Measurements from ENCODE around the gene HIPK2.

HIPK2 gene

DNA sequence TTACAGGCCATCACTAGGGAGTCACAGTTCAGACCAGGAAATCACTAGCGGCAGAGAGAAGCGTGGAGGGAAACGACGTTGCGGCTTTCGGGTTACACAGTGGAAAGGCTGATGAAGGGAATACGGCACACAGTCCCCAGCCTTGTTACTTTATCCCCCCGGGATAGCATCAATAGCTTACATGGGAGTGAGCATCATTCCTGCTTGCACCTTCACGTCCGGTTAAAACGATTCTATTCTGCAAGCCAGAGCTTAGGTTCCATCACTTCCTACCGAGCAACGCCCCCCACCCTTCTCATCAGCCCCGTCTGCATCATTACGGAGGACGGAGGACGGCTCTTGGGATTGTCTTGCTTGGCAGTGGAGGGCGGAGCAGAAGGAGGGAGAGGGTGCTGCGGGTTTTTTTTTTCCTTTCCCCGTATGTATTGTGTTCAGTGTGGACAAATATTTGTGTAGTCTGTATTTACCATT, 129.4 kb downstream of the HIPK2 start:
- no peak overlapping the region for H3K4me2 ChIP-seq (ENCODE audit: low read length)
- no peaks in the 10 kb centered on the region for H3K27me3 ChIP-seq (ENCODE audit: control insufficient read depth, insufficient read depth, low read length)
- H3K9ac ChIP-seq (ENCODE audit: low read depth, low read length), result peak overlapping the region; percentile 51
- no peaks in the 10 kb centered on the region for H3K9me3 ChIP-seq (replicated peaks; ENCODE audit: low read length)
- peaks cover 54% of the 10 kb centered on the region for H3K4me1 ChIP-seq (ENCODE audit: control insufficient read depth, insufficient read depth, low read length)
- no peak overlapping the region for H3K4me3 ChIP-seq (ENCODE audit: low read length)
- H3K36me3 ChIP-seq (ENCODE audit: insufficient read depth, low read length), result peaks cover 65% of the 10 kb centered on the region

DNA sequence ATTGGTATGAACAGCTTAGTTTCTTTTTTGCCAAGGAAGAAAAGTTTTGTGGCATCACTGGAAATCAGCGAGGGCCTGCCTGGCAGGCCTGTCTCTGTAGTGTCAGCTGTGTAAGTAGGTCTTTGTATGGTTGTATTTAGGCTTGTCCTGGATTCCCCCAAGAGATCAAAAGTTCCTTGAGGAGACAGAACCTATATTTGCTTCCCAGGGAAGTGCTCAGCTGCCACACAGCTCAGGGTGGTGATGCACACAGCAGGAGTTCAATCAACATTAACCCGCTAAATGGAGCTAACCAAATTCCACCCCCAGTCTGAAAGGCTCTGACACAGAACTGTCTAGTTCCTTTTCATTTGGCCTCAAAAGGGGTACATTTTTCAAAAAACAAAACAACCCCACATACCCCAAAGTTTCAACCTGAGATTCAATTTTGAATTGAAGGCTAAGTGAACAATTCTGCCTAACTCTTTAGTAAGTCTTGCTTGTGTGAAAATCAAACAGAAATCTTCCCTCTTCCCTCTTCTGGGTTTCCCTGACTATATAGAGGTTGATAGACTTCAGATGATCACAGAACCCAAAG, 129.9 kb downstream of the HIPK2 start:
- Histone ChIP-seq H3K4me3 (ENCODE audit: low read length) (no peak overlapping the region), H3K9ac (ENCODE audit: low read depth, low read length) (peak overlapping the region; percentile 51), H3K4me2 (ENCODE audit: low read length) (no peak overlapping the region), H3K9me3 (replicated peaks; ENCODE audit: low read length) (no peaks in the 10 kb centered on the region), H3K36me3 (ENCODE audit: insufficient read depth, low read length) (peaks cover 70% of the 10 kb centered on the region), H3K27me3 (ENCODE audit: control insufficient read depth, insufficient read depth, low read length) (no peaks in the 10 kb centered on the region), H3K4me1 (ENCODE audit: control insufficient read depth, insufficient read depth, low read length) (peaks cover 50% of the 10 kb centered on the region)

GRCh38 chr7:139647085-139647484, 130.7 kb downstream of the HIPK2 start:
- Histone ChIP-seq H3K9me3 (replicated peaks; ENCODE audit: low read length) (no peaks in the 10 kb centered on the region), H3K9ac (ENCODE audit: low read depth, low read length) (peak overlapping the region; percentile 51), H3K36me3 (ENCODE audit: insufficient read depth, low read length) (peaks cover 72% of the 10 kb centered on the region), H3K4me3 (ENCODE audit: low read length) (no peak overlapping the region), H3K4me2 (ENCODE audit: low read length) (no peak overlapping the region), H3K4me1 (ENCODE audit: control insufficient read depth, insufficient read depth, low read length) (peaks cover 45% of the 10 kb centered on the region), H3K27me3 (ENCODE audit: control insufficient read depth, insufficient read depth, low read length) (no peaks in the 10 kb centered on the region)

- H3K9me3 ChIP-seq (replicated peaks; ENCODE audit: low read length), result no peaks in the 10 kb centered on the region
- H3K4me3 ChIP-seq (ENCODE audit: low read length), result no peak overlapping the region
- peak overlapping the region; percentile 41 for H3K9ac ChIP-seq (ENCODE audit: low read depth, low read length)
- H3K27me3 ChIP-seq (ENCODE audit: control insufficient read depth, insufficient read depth, low read length), result no peaks in the 10 kb centered on the region
- peaks cover 72% of the 10 kb centered on the region for H3K36me3 ChIP-seq (ENCODE audit: insufficient read depth, low read length)
- peaks cover 40% of the 10 kb centered on the region for H3K4me1 ChIP-seq (ENCODE audit: control insufficient read depth, insufficient read depth, low read length)
- H3K4me2 ChIP-seq (ENCODE audit: low read length), result no peak overlapping the region
Observed at GRCh38 chr7:139646566-139646965, 131.2 kb downstream of the HIPK2 start.

DNA sequence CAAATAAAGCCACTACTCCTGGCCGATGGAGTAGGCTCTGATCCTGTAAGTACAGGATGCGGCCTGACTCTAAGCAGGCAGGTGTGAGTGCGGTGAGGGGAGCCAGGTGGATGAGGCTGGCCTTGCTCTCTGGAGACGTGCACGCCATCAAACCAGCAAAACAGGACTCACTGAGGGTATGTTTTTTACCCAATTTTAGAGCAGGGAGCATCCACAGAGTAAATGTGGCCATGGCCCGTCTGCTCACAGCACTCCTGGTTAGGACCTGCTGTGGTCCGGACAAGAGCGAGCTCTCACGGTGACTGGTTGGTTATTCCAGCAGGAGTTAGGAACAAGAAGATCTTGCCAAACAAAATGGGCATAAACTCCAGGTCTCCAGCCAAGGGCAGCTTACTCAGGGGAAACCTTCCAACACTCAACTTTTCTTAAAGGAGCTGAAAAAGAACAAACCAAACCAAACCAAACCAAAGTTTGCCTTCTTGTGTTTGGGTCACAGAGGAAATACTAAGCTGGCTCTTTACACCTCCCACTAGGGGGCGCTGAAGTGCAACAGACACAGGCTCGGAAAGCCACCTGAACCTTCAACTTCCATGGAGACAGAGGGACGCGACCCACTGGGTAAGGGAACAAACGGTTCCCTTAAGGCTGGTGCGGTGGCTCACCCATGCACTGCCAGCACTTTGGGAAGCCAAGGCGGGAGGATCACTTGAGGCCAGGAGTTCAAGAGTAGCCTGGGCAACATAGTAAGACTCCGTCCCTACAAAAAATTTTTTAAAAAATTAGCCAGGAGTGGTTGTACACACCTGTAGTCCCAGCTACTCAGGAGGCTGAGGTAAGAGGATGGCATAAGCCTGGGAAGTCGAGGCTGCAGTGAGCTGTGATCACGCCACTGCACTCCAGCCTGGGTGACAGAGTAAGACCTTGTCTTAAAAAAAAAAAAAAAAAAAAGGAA, 131.9 kb downstream of the HIPK2 start:
- Histone ChIP-seq H3K9ac (ENCODE audit: low read depth, low read length) (peak overlapping the region; percentile 41), H3K36me3 (ENCODE audit: insufficient read depth, low read length) (peaks cover 69% of the 10 kb centered on the region), H3K27me3 (ENCODE audit: control insufficient read depth, insufficient read depth, low read length) (no peaks in the 10 kb centered on the region), H3K4me1 (ENCODE audit: control insufficient read depth, insufficient read depth, low read length) (peaks cover 33% of the 10 kb centered on the region), H3K4me3 (ENCODE audit: low read length) (no peak overlapping the region), H3K9me3 (replicated peaks; ENCODE audit: low read length) (no peaks in the 10 kb centered on the region), H3K4me2 (ENCODE audit: low read length) (no peak overlapping the region)

DNA sequence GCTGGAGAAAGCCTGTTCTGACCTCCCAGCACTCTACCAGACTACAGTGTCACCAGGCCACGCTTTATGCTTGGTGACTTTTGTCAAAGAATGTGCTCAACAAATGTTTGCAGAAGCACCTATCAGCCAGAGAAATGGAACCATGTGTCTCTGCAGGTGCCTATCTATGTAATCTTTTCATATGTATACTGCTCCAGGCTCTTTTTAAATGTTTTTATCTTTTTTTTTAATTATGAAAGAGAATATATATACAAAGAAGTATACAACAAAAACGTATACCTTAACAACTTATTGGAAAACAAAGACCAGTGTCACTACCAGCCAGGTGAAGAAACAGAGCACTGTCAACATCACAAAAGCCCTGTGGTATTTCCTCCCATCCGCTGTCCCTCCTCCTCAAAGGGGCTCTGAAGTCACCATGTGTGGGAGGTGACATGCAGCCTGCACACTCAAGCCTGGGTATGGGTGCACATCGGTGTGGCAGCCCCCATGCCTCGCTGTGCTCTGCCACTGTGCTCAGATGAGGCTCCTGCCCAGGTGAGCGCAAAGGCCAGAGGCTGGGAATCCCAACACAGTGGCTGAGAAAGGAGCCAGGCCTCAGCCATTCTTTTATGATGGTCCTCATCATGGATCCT, 133.7 kb downstream of the HIPK2 start:
- peaks cover 71% of the 10 kb centered on the region for H3K36me3 ChIP-seq (ENCODE audit: insufficient read depth, low read length)
- H3K4me1 ChIP-seq (ENCODE audit: control insufficient read depth, insufficient read depth, low read length), result peaks cover 23% of the 10 kb centered on the region
- no peaks in the 10 kb centered on the region for H3K9me3 ChIP-seq (replicated peaks; ENCODE audit: low read length)
- H3K27me3 ChIP-seq (ENCODE audit: control insufficient read depth, insufficient read depth, low read length), result no peaks in the 10 kb centered on the region
- H3K4me3 ChIP-seq (ENCODE audit: low read length), result no peak overlapping the region
- no peak overlapping the region for H3K4me2 ChIP-seq (ENCODE audit: low read length)
- peak overlapping the region; percentile 15 for H3K9ac ChIP-seq (ENCODE audit: low read depth, low read length)

DNA sequence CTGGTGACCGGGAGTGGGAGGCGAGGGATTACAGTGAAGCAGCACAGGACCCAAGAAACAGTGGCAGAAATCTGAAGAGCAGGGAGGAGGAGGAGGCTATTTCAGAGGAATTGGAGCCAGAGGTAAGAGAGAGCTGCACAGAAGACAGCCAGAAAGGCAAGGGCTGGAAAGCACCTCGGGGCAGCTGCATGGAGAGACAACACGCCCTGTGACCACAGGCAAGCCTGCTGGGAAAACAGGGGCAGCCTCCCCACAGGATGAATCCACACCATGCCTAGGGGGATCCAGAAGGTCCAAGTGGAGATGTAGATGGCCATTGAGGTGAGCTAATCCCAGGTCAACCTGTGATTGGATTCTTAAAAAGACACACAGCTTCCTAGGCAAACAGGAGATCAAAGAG, 135.5 kb downstream of the HIPK2 start:
- Histone ChIP-seq H3K27me3 (ENCODE audit: control insufficient read depth, insufficient read depth, low read length) (no peaks in the 10 kb centered on the region), H3K4me3 (ENCODE audit: low read length) (no peak overlapping the region), H3K9ac (ENCODE audit: low read depth, low read length) (no peak overlapping the region), H3K9me3 (replicated peaks; ENCODE audit: low read length) (no peaks in the 10 kb centered on the region), H3K4me1 (ENCODE audit: control insufficient read depth, insufficient read depth, low read length) (peaks cover 11% of the 10 kb centered on the region), H3K36me3 (ENCODE audit: insufficient read depth, low read length) (peaks cover 75% of the 10 kb centered on the region), H3K4me2 (ENCODE audit: low read length) (no peak overlapping the region)

DNA sequence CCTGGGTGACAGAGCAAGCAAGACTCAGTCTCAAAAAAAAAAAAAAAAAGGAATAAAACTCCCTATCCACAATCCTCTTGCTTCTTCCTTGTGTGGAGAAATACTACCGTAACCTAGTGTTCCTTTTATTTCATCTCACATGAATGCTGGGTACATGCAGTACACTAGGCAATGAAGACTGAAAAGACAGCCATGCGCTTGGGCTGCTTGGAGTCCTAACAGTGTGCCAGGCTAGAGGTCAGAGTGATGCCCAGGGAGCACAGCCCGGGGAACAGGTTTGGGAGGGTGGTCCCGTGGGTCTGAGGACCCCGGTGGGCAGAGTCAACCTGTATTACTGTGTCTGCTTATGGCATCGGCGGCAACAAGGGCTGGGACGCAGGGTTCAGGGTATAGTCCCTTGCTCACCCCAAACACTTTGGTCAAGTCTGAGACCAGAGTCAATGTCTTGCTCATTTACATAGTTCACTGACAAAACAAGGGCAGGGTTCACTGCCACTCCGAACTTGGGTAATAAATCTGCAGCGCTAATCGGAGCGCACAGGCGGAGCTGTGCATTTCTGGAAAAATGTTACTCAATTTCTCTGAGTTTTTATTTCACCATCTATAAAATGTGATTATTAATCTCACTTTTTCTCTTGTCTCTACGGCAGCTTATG, 136.3 kb downstream of the HIPK2 start:
- H3K4me2 ChIP-seq (ENCODE audit: low read length), result no peak overlapping the region
- no peaks in the 10 kb centered on the region for H3K9me3 ChIP-seq (replicated peaks; ENCODE audit: low read length)
- H3K27me3 ChIP-seq (ENCODE audit: control insufficient read depth, insufficient read depth, low read length), result no peaks in the 10 kb centered on the region
- H3K4me1 ChIP-seq (ENCODE audit: control insufficient read depth, insufficient read depth, low read length), result peaks cover 5% of the 10 kb centered on the region
- no peak overlapping the region for H3K4me3 ChIP-seq (ENCODE audit: low read length)
- H3K36me3 ChIP-seq (ENCODE audit: insufficient read depth, low read length), result peaks cover 81% of the 10 kb centered on the region
- no peak overlapping the region for H3K9ac ChIP-seq (ENCODE audit: low read depth, low read length)

GRCh38 chr7:139640681-139641080, 137.1 kb downstream of the HIPK2 start:
- Histone ChIP-seq H3K36me3 (ENCODE audit: insufficient read depth, low read length) (peaks cover 88% of the 10 kb centered on the region), H3K9me3 (replicated peaks; ENCODE audit: low read length) (no peaks in the 10 kb centered on the region), H3K27me3 (ENCODE audit: control insufficient read depth, insufficient read depth, low read length) (no peaks in the 10 kb centered on the region), H3K4me2 (ENCODE audit: low read length) (no peak overlapping the region), H3K9ac (ENCODE audit: low read depth, low read length) (no peak overlapping the region), H3K4me1 (ENCODE audit: control insufficient read depth, insufficient read depth, low read length) (no peaks in the 10 kb centered on the region), H3K4me3 (ENCODE audit: low read length) (no peak overlapping the region)

DNA sequence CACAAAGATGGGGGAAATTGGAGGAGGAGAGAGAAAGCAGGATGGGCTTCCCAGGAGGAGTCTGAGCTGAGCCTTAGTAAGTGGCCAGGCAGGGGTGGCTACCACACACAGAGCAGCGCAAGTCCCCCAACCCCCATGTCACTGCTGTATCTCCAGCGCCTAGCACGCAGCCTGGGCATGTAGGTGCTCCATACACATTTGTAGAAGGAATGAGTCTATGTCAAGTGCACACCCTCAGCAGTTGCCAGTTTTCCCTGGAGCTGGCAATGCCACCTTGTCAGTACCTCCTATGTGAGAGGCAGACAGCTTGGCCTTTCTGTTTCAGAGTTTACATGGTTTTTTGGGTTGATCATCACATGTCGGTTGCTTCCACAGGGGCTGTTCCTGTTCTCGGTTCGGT, 138.2 kb downstream of the HIPK2 start:
- no peaks in the 10 kb centered on the region for H3K4me1 ChIP-seq (ENCODE audit: control insufficient read depth, insufficient read depth, low read length)
- no peak overlapping the region for H3K4me2 ChIP-seq (ENCODE audit: low read length)
- H3K9me3 ChIP-seq (replicated peaks; ENCODE audit: low read length), result no peaks in the 10 kb centered on the region
- peaks cover 86% of the 10 kb centered on the region for H3K36me3 ChIP-seq (ENCODE audit: insufficient read depth, low read length)
- no peak overlapping the region for H3K4me3 ChIP-seq (ENCODE audit: low read length)
- H3K9ac ChIP-seq (ENCODE audit: low read depth, low read length), result no peak overlapping the region
- no peaks in the 10 kb centered on the region for H3K27me3 ChIP-seq (ENCODE audit: control insufficient read depth, insufficient read depth, low read length)
